HG02884 (cell line): Measurements from ENCODE around the gene TSPAN9.

Experiments
- ATAC-seq: cut with Tn5 transposase; IDR thresholded peaks from one replicate; pipeline ENCODE4 v1.9.1; 2021; ENCODE audit warnings: mild to moderate bottlenecking, moderate library complexity; ENCODE audit not compliant: unreplicated experiment

TSPAN9 gene

GRCh38 chr12:3265406-3265805 lies 188.2 kb downstream of the TSPAN9 start:
- no peak for ATAC-seq

GRCh38 chr12:3266638-3267037 lies 189.5 kb downstream of the TSPAN9 start:
- ATAC-seq = no peak

GRCh38 chr12:3267690-3268089 lies 190.5 kb downstream of the TSPAN9 start:
- ATAC-seq = no peak

- no peak for ATAC-seq
Observed at GRCh38 chr12:3269594-3269993, 192.4 kb downstream of the TSPAN9 start.

- ATAC-seq = no peak
Observed at GRCh38 chr12:3271146-3271545, 194.0 kb downstream of the TSPAN9 start.

GRCh38 chr12:3271639-3272038 lies 194.5 kb downstream of the TSPAN9 start:
- no peak for ATAC-seq

GRCh38 chr12:3272958-3273357 lies 195.8 kb downstream of the TSPAN9 start:
- no peak for ATAC-seq

- no peak for ATAC-seq
Observed at GRCh38 chr12:3273409-3273853, 196.3 kb downstream of the TSPAN9 start.

GRCh38 chr12:3274664-3275063 lies 197.5 kb downstream of the TSPAN9 start:
- no peak for ATAC-seq

GRCh38 chr12:3275171-3276041 lies 198.2 kb downstream of the TSPAN9 start:
- ATAC-seq = no peak

GRCh38 chr12:3276226-3276625 lies 199.0 kb downstream of the TSPAN9 start:
- no peak for ATAC-seq

GRCh38 chr12:3277306-3277943 lies 200.2 kb downstream of the TSPAN9 start:
- ATAC-seq = no peak

GRCh38 chr12:3278681-3279414 lies 201.7 kb downstream of the TSPAN9 start:
- ATAC-seq = no peak

GRCh38 chr12:3279415-3279780 lies 202.2 kb downstream of the TSPAN9 start:
- no peak for ATAC-seq

GRCh38 chr12:3279832-3280231 lies 202.7 kb downstream of the TSPAN9 start:
- ATAC-seq = no peak

- ATAC-seq = no peak
Observed at GRCh38 chr12:3280967-3281366, 203.8 kb downstream of the TSPAN9 start.

- no peak for ATAC-seq
Observed at GRCh38 chr12:3281588-3282383, 204.6 kb downstream of the TSPAN9 start.

GRCh38 chr12:3282384-3282670 lies 205.1 kb downstream of the TSPAN9 start:
- no peak for ATAC-seq

- no peak for ATAC-seq
Observed at GRCh38 chr12:3283137-3283680, 206.0 kb downstream of the TSPAN9 start.

- no peak for ATAC-seq
Observed at GRCh38 chr12:3284405-3284804, 207.2 kb downstream of the TSPAN9 start.

- ATAC-seq = no peak
Observed at GRCh38 chr12:3285570-3285969, 208.4 kb downstream of the TSPAN9 start.
